Uterus (tissue), 4 donors: ENCODE data around the gene UBE2Q2. TPM values are rescaled to one million over a fixed set of nuclear protein-coding genes. Genes with fewer than 3 reads are reported as not detected.

ENCODE experiments used
- DNase-seq, 2 donors: peaks; one replicate each; pipeline ENCODE4 v3.0.0-alpha.2; 2019 to 2020
- H3K27ac ChIP-seq, 2 donors: fragments of 200-600 bp; sonication (generic); 1 replicate in 1 of 2; 2 replicates in 1 of 2; pipeline ENCODE4 v1.5.1; 2016 to 2018
- H3K27me3 ChIP-seq, 2 donors: fragments of 200-600 bp; sonication (generic); one replicate each; pipeline ENCODE4 v1.5.1; 2018 to 2019; ENCODE audit warnings: control low read depth in 1 of 2
- H3K36me3 ChIP-seq, 2 donors: fragments of 200-600 bp; sonication (generic); one replicate each; pipeline ENCODE4 v1.5.1; 2019; ENCODE audit warnings: control low read depth in 1 of 2
- H3K4me1 ChIP-seq, 2 donors: fragments of 200-600 bp; sonication (generic); one replicate each; pipeline ENCODE4 v1.5.1; 2018 to 2019; ENCODE audit warnings: control low read depth in 1 of 2
- H3K4me3 ChIP-seq, 2 donors: fragments of 200-600 bp; sonication (generic); 1 replicate in 1 of 2; 2 replicates in 1 of 2; pipeline ENCODE4 v1.5.1; 2018 to 2019; ENCODE audit warnings: mild to moderate bottlenecking in 1 of 2
- H3K9me3 ChIP-seq, 2 donors: fragments of 200-600 bp; sonication (generic); one replicate each; pipeline ENCODE4 v1.5.1; 2019; ENCODE audit warnings: control low read depth in 1 of 2
- CTCF ChIP-seq, 4 experiments: fragments of 200-600 bp in 2 of 4; fragments of 450-650 bp in 2 of 4; sonication (generic) in 2 of 4; IDR thresholded peaks; one replicate each; pipeline ENCODE4 v1.5.1; 2016 to 2019; ENCODE audit warnings: antibody characterized with exemption in 4 of 4, mild to moderate bottlenecking in 2 of 4, moderate library complexity in 1 of 4
- POLR2A ChIP-seq, 2 donors: fragments of 450-650 bp; IDR thresholded peaks; one replicate each; pipeline ENCODE4 v1.6.1; 2016; ENCODE audit warnings: antibody characterized with exemption in 2 of 2, mild to moderate bottlenecking in 1 of 2, moderate library complexity in 1 of 2
- intact Hi-C: fragments of 100-400 bp; cut with DNase I; formaldehyde crosslinking; loops from one replicate; pipeline ENCODE4 v1.15.1; 2023; ENCODE audit warnings: low total_unique reads
- total RNA-seq, 4 donors: library from RNA; depleted of rRNA in 3 of 4; stranded (reverse); fragments of >200 nt in 3 of 4; gene quantifications; one replicate each; pipeline versions ENCODE4 v1.1.0 to v1.2.4, GENCODE V29; 2014 to 2023
- donor health status: DM: yes; HTN: yes; CAD: no.

Gene UBE2Q2
- total RNA-seq, 4 donors from 2014 or later: 36.6 to 71.7 (median 57.9) TPM

GRCh38 chr15:75925440-75925839 lies 82.2 kb downstream of the UBE2Q2 start:
- Histone ChIP-seq H3K27me3 (no peaks in the 10 kb centered on the region), H3K27ac (no peak overlapping the region), H3K4me3 (no peak overlapping the region), H3K9me3 (no peaks in the 10 kb centered on the region), H3K36me3 (no peaks in the 10 kb centered on the region), H3K4me1 (no peaks in the 10 kb centered on the region)
- no peak for DNase-seq
- intact Hi-C loops: no loop called here
- TF ChIP-seq POLR2A (IDR thresholded peaks at IDR 0.05) (no peak), CTCF (IDR thresholded peaks at IDR 0.05) (no peak)

- intact Hi-C loops: no loop called here
- Histone ChIP-seq H3K27me3 (no peaks in the 10 kb centered on the region), H3K9me3 (no peaks in the 10 kb centered on the region), H3K27ac (no peak overlapping the region), H3K4me1 (no peaks in the 10 kb centered on the region), H3K4me3 (no peak overlapping the region), H3K36me3 (no peaks in the 10 kb centered on the region)
- TF ChIP-seq POLR2A (IDR thresholded peaks at IDR 0.05): no peak
- TF ChIP-seq CTCF (IDR thresholded peaks at IDR 0.05): no peak
- no peak for DNase-seq
These were observed 83.7 kb downstream of the UBE2Q2 start for GRCh38 chr15:75926931-75927330.

- Histone ChIP-seq H3K4me1 (no peaks in the 10 kb centered on the region), H3K27ac (no peak overlapping the region), H3K9me3 (no peaks in the 10 kb centered on the region), H3K36me3 (no peaks in the 10 kb centered on the region), H3K27me3 (no peaks in the 10 kb centered on the region), H3K4me3 (no peak overlapping the region)
- intact Hi-C loops: no loop called here
- no peak for TF ChIP-seq CTCF (IDR thresholded peaks at IDR 0.05)
- TF ChIP-seq POLR2A (IDR thresholded peaks at IDR 0.05): no peak
- DNase-seq: no peak
These were observed 84.4 kb downstream of the UBE2Q2 start for GRCh38 chr15:75927601-75928000.

GRCh38 chr15:75928680-75929608 lies 85.7 kb downstream of the UBE2Q2 start:
- H3K27me3 ChIP-seq: no peaks in the 10 kb centered on the region
- no peaks in the 10 kb centered on the region for H3K4me1 ChIP-seq
- TF ChIP-seq POLR2A (IDR thresholded peaks at IDR 0.05) (no peak), CTCF (IDR thresholded peaks at IDR 0.05) (no peak)
- no peak overlapping the region for H3K4me3 ChIP-seq
- no peak overlapping the region for H3K27ac ChIP-seq
- DNase-seq: no peak
- H3K9me3 ChIP-seq: no peaks in the 10 kb centered on the region
- intact Hi-C loops: no loop called here
- H3K36me3 ChIP-seq: no peaks in the 10 kb centered on the region

- Histone ChIP-seq H3K27me3 (no peaks in the 10 kb centered on the region), H3K4me3 (no peak overlapping the region), H3K27ac (no peak overlapping the region), H3K4me1 (no peaks in the 10 kb centered on the region), H3K9me3 (no peaks in the 10 kb centered on the region), H3K36me3 (no peaks in the 10 kb centered on the region)
- TF ChIP-seq POLR2A (IDR thresholded peaks at IDR 0.05): no peak
- TF ChIP-seq CTCF (IDR thresholded peaks at IDR 0.05): no peak
- intact Hi-C loops: no loop called here
- DNase-seq: no peak
These were observed 86.7 kb downstream of the UBE2Q2 start for GRCh38 chr15:75929799-75930565.
